Caco-2 (cell line): ENCODE measurements around the gene RPN2. TPM values are rescaled to one million over a fixed set of nuclear protein-coding genes. Genes with fewer than 3 reads are reported as not detected.
A peak's percentile ranks its signal among the peaks of the same experiment; 100 is the strongest.

Source experiments
- BruUV-seq: library from RNA; stranded (reverse); fragments of 400-500 nt; replicated peaks from 2 replicates; lab custom pipeline; 2021; lab: Mats Ljungman, UMichigan
- CTCF ChIA-PET: fragments of 300-600 bp; sonication (Branson Sonifier 250); formaldehyde crosslinking; loops from one replicate; lab custom pipeline; 2022; ENCODE audit warnings: antibody characterized with exemption; lab: Charles Lee
- POLR2A ChIA-PET: fragments of 300-600 bp; sonication (Branson Sonifier 250); formaldehyde crosslinking; loops from one replicate; lab custom pipeline; 2022; ENCODE audit warnings: antibody characterized with exemption; lab: Charles Lee
- DNase-seq, 2 experiments: peaks; one replicate each; pipeline versions ENCODE4 v3.0.0 to v3.0.0-alpha.2; 2020 to 2022
- H3K27me3 ChIP-seq: replicated peaks from 2 replicates; pipeline ENCODE4 v1.6.0; 2011; ENCODE audit warnings: low read length; ENCODE audit not compliant: control insufficient read depth, insufficient read depth
- H3K36me3 ChIP-seq: 2 replicates; pipeline ENCODE4 v1.5.1; 2011; ENCODE audit warnings: low read length; ENCODE audit not compliant: control insufficient read depth, insufficient read depth
- H3K4me1 ChIP-seq: fragments of 250-450 bp; sonication (Bioruptor Pico); 2 replicates; pipeline ENCODE4 v1.5.1; 2020; ENCODE audit warnings: mild to moderate bottlenecking
- H3K4me3 ChIP-seq: 2 replicates; pipeline ENCODE4 v1.5.1; 2011; ENCODE audit warnings: low read depth, mild to moderate bottlenecking, control low read depth, low read length
- H3K9me3 ChIP-seq: fragments of 250-450 bp; sonication (Bioruptor Pico); 2 replicates; pipeline ENCODE4 v1.5.1; 2020; ENCODE audit warnings: mild to moderate bottlenecking, moderate library complexity
- H3K27ac Mint-ChIP-seq: one replicate; pipeline ENCODE4 v1.8.0; 2022; ENCODE audit warnings: mixed read lengths; ENCODE audit not compliant: unreplicated experiment
- H3K27me3 Mint-ChIP-seq: one replicate; pipeline ENCODE4 v1.8.0; 2022; ENCODE audit warnings: mixed read lengths; ENCODE audit not compliant: insufficient read depth, unreplicated experiment
- H3K36me3 Mint-ChIP-seq: one replicate; pipeline ENCODE4 v1.8.0; 2022; ENCODE audit warnings: mild to moderate bottlenecking, mixed read lengths; ENCODE audit not compliant: insufficient read depth, unreplicated experiment
- H3K4me1 Mint-ChIP-seq: one replicate; pipeline ENCODE4 v1.8.0; 2022; ENCODE audit warnings: low read depth, mixed read lengths; ENCODE audit not compliant: unreplicated experiment
- H3K4me3 Mint-ChIP-seq: one replicate; pipeline ENCODE4 v1.8.0; 2022; ENCODE audit warnings: mild to moderate bottlenecking, moderate library complexity, mixed read lengths; ENCODE audit not compliant: unreplicated experiment
- H3K9me3 Mint-ChIP-seq: one replicate; pipeline ENCODE4 v1.8.0; 2022; ENCODE audit warnings: mixed read lengths; ENCODE audit not compliant: unreplicated experiment
- intact Hi-C: fragments of 100-400 bp; cut with micrococcal nuclease; formaldehyde crosslinking; loops from one replicate; pipeline ENCODE4 v1.10.0; 2022; ENCODE audit not compliant: unreplicated experiment
- total RNA-seq: library from RNA; stranded (reverse); gene quantifications from 2 replicates; pipeline ENCODE4 v1.2.3, GENCODE V29; 2022
- TF ChIP-seq, protein P1 (sequence below), 2 experiments: fragments of 200-600 bp in 1 of 2; IDR thresholded peaks; 1 replicate in 1 of 2; 2 replicates in 1 of 2; pipeline versions ENCODE4 v1.5.1 to v1.8.0; 2011 to 2022; ENCODE audit warnings: antibody characterized with exemption in 1 of 2, control low read depth in 1 of 2, inconsistent platforms in 1 of 2, low read depth in 1 of 2, low read length in 1 of 2, mild to moderate bottlenecking in 1 of 2, moderate library complexity in 1 of 2; ENCODE audit not compliant: insufficient read depth in 1 of 2, severe bottlenecking in 1 of 2, unreplicated experiment in 1 of 2

The RPN2 gene
- total RNA-seq, 1 experiment from 2014 or later = 838 TPM

DNA sequence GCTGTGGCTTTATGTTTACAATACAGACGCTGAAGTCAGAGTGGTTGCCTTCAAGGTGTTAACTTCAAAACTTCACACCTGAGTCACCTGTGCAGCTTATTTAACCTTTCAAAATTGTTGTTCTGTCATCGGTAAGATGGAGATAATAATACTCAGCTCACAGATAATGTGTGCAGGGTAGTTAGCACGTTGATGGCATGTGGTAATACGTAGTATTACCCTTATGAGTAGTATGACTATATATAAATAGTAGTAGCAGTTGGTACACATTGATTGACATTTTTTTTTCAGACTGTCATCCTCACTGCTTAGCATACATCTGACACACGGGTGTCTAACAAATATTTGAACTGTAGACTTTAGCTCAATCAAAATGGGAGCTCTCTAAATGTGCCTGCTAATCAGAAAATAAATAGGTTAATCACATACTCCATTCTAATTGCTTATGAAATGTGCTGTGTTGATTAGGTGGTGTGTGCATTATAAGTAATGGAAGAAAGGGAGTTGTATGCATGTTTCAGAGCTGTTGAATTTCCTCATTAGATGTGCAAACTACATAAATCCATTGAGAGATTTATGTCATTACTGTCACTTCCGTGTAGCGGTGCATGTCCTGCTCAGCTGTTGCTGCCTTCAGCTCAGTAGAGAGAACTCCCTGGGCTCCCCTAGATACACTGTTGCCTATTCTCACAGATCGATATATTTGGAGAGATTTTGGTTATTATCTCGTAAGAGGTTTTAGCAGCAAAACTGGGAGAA lies 11.4 kb downstream of the RPN2 start:
- Mint-ChIP-seq H3K27me3 (no peaks in the 10 kb centered on the region), H3K27ac (no peak overlapping the region), H3K36me3 (peaks cover 91% of the 10 kb centered on the region), H3K9me3 (no peaks in the 10 kb centered on the region), H3K4me1 (peaks cover 38% of the 10 kb centered on the region), H3K4me3 (no peak overlapping the region)
- no peak for DNase-seq
- Histone ChIP-seq H3K4me3 (no peak overlapping the region), H3K9me3 (no peaks in the 10 kb centered on the region), H3K4me1 (no peaks in the 10 kb centered on the region), H3K36me3 (peaks cover 10% of the 10 kb centered on the region), H3K27me3 (no peaks in the 10 kb centered on the region)
- ChIA-PET CTCF (interaction anchor here (0.7 to 4.9 kb wide), 4 partner anchors 12 to 353 kb away, joined by 3 to 49 read pairs (median 3); partner anchors contain the start of genes BLCAP, MROH8 and RPN2), POLR2A (interaction anchor here (3.0 kb wide), 1 partner anchor 12 kb away, joined by 11 read pairs; the partner anchor contains the start of genes MROH8 and RPN2)
- no TSS peak for BruUV-seq
- intact Hi-C loops = no loop called here
- TF ChIP-seq, protein P1, sequence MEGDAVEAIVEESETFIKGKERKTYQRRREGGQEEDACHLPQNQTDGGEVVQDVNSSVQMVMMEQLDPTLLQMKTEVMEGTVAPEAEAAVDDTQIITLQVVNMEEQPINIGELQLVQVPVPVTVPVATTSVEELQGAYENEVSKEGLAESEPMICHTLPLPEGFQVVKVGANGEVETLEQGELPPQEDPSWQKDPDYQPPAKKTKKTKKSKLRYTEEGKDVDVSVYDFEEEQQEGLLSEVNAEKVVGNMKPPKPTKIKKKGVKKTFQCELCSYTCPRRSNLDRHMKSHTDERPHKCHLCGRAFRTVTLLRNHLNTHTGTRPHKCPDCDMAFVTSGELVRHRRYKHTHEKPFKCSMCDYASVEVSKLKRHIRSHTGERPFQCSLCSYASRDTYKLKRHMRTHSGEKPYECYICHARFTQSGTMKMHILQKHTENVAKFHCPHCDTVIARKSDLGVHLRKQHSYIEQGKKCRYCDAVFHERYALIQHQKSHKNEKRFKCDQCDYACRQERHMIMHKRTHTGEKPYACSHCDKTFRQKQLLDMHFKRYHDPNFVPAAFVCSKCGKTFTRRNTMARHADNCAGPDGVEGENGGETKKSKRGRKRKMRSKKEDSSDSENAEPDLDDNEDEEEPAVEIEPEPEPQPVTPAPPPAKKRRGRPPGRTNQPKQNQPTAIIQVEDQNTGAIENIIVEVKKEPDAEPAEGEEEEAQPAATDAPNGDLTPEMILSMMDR (IDR thresholded peaks at IDR 0.05; ENCODE audit: insufficient read depth in 1 of 2, low read depth in 1 of 2, low read length in 1 of 2, severe bottlenecking in 1 of 2, unreplicated experiment in 1 of 2) = no peak

DNA sequence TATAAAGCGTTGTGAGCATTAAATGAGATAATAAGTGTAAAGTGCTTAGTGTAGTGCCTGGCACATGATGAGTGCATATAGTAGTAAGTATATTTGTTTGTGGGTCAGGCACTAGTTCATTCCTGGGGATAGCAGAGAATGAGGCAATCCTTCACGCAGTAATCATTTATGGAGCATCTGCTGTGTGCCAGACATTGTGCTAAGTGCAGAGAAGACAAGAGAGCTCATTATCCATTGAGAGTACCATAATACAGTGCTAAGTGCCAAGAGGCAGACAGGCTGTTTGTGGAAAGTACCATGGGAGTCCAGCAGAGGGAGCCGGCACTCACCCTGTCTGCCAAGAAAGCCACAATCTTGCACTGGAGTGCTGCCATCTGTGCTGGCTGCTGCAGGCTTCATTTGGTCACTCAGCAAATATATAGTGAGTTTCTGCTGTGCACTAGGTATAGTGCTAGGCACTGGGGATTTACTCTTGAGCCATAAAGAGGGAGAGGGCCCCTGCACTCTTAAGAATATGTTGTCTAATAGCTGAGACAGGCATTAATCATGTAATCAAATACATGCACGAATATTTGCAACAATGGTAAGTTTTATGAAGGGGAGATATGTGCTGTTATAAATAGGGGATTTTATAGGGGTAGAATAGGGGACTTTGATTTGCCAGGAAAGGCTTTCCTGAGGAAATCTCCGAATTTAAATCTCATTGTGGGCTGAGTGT lies 13.2 kb downstream of the RPN2 start:
- ChIA-PET CTCF (interaction anchor here (0.5 to 4.9 kb wide), 26 partner anchors 9 to 721 kb away, joined by 3 to 49 read pairs (median 4); partner anchors contain the start of genes MROH8 and RPN2), POLR2A (interaction anchor here (0.8 to 1.9 kb wide), 2 partner anchors 13 to 619 kb away, joined by 3 to 20 read pairs; partner anchors contain the start of genes MROH8, RPN2 and TGIF2)
- Mint-ChIP-seq H3K27me3 (no peaks in the 10 kb centered on the region), H3K4me3 (no peak overlapping the region), H3K4me1 (peaks cover 38% of the 10 kb centered on the region), H3K36me3 (peaks cover 88% of the 10 kb centered on the region), H3K27ac (peak overlapping the region; percentile 16), H3K9me3 (no peaks in the 10 kb centered on the region)
- TF ChIP-seq, protein P1 (IDR thresholded peaks at IDR 0.05; ENCODE audit: insufficient read depth in 1 of 2, low read depth in 1 of 2, low read length in 1 of 2, severe bottlenecking in 1 of 2, unreplicated experiment in 1 of 2) = peak; percentile 98 to 99
- H3K4me1 ChIP-seq = no peaks in the 10 kb centered on the region
- H3K27me3 ChIP-seq = no peaks in the 10 kb centered on the region
- peak; percentile 87 to 91 for DNase-seq
- H3K9me3 ChIP-seq = no peaks in the 10 kb centered on the region
- BruUV-seq = no TSS peak
- intact Hi-C loops = no loop called here
- peaks cover 9% of the 10 kb centered on the region for H3K36me3 ChIP-seq
- H3K4me3 ChIP-seq = no peak overlapping the region

DNA sequence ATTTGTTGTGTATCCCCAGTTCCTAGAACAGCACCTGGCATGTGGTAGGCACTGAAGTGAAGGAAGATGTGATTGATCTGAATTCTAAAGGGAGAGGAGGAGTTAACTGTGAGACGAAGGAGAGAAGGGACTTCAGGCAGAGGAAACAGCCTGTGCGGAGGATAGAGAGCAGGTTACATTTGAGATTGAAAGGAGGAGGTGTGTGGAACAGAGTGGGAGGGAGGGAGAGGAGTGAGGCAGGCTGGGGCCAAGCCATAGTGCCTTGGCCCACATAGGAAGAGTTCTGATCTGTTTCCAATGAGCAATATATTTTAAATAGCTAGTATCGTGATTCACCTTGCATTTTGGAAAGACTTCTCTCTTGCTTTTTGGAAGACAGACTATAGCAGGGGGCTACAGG lies 14.1 kb downstream of the RPN2 start:
- Mint-ChIP-seq H3K36me3 (peaks cover 88% of the 10 kb centered on the region), H3K4me3 (no peak overlapping the region), H3K4me1 (peaks cover 38% of the 10 kb centered on the region), H3K9me3 (no peaks in the 10 kb centered on the region), H3K27ac (no peak overlapping the region), H3K27me3 (no peaks in the 10 kb centered on the region)
- TF ChIP-seq, protein P1 (IDR thresholded peaks at IDR 0.05; ENCODE audit: insufficient read depth in 1 of 2, low read depth in 1 of 2, low read length in 1 of 2, severe bottlenecking in 1 of 2, unreplicated experiment in 1 of 2) = no peak
- BruUV-seq = no TSS peak
- H3K36me3 ChIP-seq = peaks cover 9% of the 10 kb centered on the region
- intact Hi-C loops = no loop called here
- CTCF ChIA-PET = interaction anchor here (0.9 kb wide), 1 partner anchor 15 kb away, joined by 3 read pairs; no protein-coding TSS in a partner anchor
- H3K4me1 ChIP-seq = no peaks in the 10 kb centered on the region
- no peaks in the 10 kb centered on the region for H3K27me3 ChIP-seq
- no peaks in the 10 kb centered on the region for H3K9me3 ChIP-seq
- POLR2A ChIA-PET = no interaction called here
- no peak overlapping the region for H3K4me3 ChIP-seq
- no peak for DNase-seq
